ENCODE data around the gene UVSSA. TPM values are rescaled to one million over a fixed set of nuclear protein-coding genes. Genes with fewer than 3 reads are reported as not detected.
"Not testable (repeated sequence)": the region's sequence is repeated elsewhere in the genome, so short reads cannot be mapped to it uniquely, and the experiment has no call there.

The UVSSA gene
- total and polyA plus RNA-seq, 2 experiments from 2014 or later: 2.9 to 4.1 TPM

DNA sequence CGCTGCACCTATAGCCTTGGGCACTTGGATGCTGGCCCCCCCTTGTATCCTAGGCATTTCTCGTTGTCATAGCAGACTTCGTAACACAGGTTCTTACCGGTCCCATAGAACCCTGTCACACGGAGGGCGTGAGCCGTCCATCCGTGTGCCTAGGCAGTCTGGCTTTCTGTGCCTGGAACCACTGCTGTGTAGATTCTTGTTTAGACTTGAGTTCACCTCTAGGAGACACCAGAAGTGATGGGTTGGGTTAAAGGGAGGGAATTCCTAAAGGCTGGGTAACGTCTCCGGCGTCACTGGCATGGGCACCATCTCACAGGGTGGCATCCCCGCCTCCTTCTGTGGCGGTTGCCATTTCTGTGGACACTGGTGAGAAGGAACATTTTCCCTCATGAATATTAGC is 72.7 kb downstream of the UVSSA start:
- H3K9me3 ChIP-seq (ENCODE audit: low read depth): no peaks in the 10 kb centered on the region
- no peak for TF ChIP-seq EZH2phosphoT487 (IDR thresholded peaks at IDR 0.05; ENCODE audit: insufficient read depth, low read depth)
- no peak for TF ChIP-seq EZH2 (IDR thresholded peaks at IDR 0.05; ENCODE audit: insufficient read depth, poor library complexity, severe bottlenecking)

DNA sequence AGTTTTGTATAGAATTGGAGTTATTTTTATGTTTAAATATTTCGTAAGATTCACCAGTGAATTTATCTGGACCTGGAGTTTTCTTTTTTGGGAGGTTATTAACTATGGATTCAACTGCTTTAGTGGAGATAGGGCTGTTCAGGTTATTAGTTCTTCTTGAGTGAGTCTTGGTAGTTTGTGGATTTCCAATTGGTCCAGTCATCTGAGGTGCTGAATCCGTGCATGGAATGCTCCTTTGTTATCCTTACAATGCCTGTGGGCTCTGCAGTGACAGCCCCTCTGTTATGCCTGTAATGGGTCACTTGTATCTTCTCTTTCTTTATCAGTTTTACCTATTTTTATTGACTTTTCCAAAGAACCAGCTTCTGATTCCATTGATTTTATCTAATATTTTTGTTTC is 74.6 kb downstream of the UVSSA start:
- Histone ChIP-seq H3K9me3 (ENCODE audit: low read depth) (no peaks in the 10 kb centered on the region), H3K4me2 (ENCODE audit: unreplicated experiment) (no peak overlapping the region), H2AFZ (no peak overlapping the region), H3K27me3 (replicated peaks; ENCODE audit: insufficient read depth) (peaks cover 41% of the 10 kb centered on the region), H3K4me3 (no peak overlapping the region), H3K79me2 (ENCODE audit: insufficient read depth) (no peaks in the 10 kb centered on the region), H3K9me2 (ENCODE audit: insufficient read depth) (no peaks in the 10 kb centered on the region), H3K36me3 (ENCODE audit: low read depth) (no peaks in the 10 kb centered on the region), H3K4me1 (ENCODE audit: insufficient read depth) (no peaks in the 10 kb centered on the region), H3K9ac (no peak overlapping the region), H4K20me1 (ENCODE audit: insufficient read depth) (no peaks in the 10 kb centered on the region), H3K27ac (no peak overlapping the region), H3F3A (ENCODE audit: insufficient read depth) (no peaks in the 10 kb centered on the region)
- TF ChIP-seq EZH2 (IDR thresholded peaks at IDR 0.05; ENCODE audit: insufficient read depth, poor library complexity, severe bottlenecking) (no peak), EZH2phosphoT487 (IDR thresholded peaks at IDR 0.05; ENCODE audit: insufficient read depth, low read depth) (no peak)
- DNase-seq: no peak
- WGBS, 2 experiments (ENCODE audit: low coverage in 1 of 2, low lambda C conversion rate in 2 of 2, missing lambda C conversion rate in 2 of 2): 8 to 10% methylated on average over 2 of the region's 2 CpGs
- in situ Hi-C loops (cut with MboI): no loop called here

More for the DNA sequence above, 72.7 kb downstream of the UVSSA start:
- peaks cover 46% of the 10 kb centered on the region for H3K27me3 ChIP-seq (replicated peaks; ENCODE audit: insufficient read depth)
- H3K9ac ChIP-seq: no peak overlapping the region
- no peak overlapping the region for H3K4me3 ChIP-seq
- no peaks in the 10 kb centered on the region for H3K9me2 ChIP-seq (ENCODE audit: insufficient read depth)
- H3K4me1 ChIP-seq (ENCODE audit: insufficient read depth): no peaks in the 10 kb centered on the region
- WGBS, 2 experiments (ENCODE audit: low coverage in 1 of 2, low lambda C conversion rate in 2 of 2, missing lambda C conversion rate in 2 of 2): 74 to 79% methylated on average over 13 of the region's 13 CpGs
- no peak for DNase-seq
- H2AFZ ChIP-seq: no peak overlapping the region
- no peaks in the 10 kb centered on the region for H3K36me3 ChIP-seq (ENCODE audit: low read depth)
- H4K20me1 ChIP-seq (ENCODE audit: insufficient read depth): no peaks in the 10 kb centered on the region
- no peak overlapping the region for H3K4me2 ChIP-seq (ENCODE audit: unreplicated experiment)
- no peaks in the 10 kb centered on the region for H3F3A ChIP-seq (ENCODE audit: insufficient read depth)
- H3K79me2 ChIP-seq (ENCODE audit: insufficient read depth): no peaks in the 10 kb centered on the region
- in situ Hi-C loops (cut with MboI): no loop called here
- no peak overlapping the region for H3K27ac ChIP-seq

DNA sequence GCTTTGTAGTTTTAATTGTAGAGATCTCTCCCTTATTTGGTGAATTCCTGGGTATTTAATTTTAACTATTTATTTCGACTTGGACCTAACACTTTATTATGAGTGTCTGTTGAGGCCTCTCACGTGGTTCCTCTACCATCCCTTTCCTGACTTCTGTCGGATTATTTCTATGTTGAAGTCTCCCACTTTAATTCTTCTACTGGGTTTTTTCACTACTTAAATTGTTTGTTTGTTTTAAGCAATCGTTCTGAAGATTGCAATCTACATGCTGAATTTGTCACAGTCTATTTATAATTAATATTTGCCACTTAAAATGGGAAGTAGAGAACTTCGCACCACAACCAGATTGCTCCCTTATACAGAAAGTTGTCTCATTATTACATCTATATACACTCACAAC is 80.0 kb downstream of the UVSSA start:
- Histone ChIP-seq H3K9ac (no peak overlapping the region), H3K79me2 (ENCODE audit: insufficient read depth) (no peaks in the 10 kb centered on the region), H3K4me3 (no peak overlapping the region), H3K27ac (no peak overlapping the region), H3K27me3 (replicated peaks; ENCODE audit: insufficient read depth) (peaks cover 26% of the 10 kb centered on the region), H3K9me3 (ENCODE audit: low read depth) (no peaks in the 10 kb centered on the region), H3K36me3 (ENCODE audit: low read depth) (no peaks in the 10 kb centered on the region), H4K20me1 (ENCODE audit: insufficient read depth) (no peaks in the 10 kb centered on the region), H3K4me1 (ENCODE audit: insufficient read depth) (no peaks in the 10 kb centered on the region), H3K4me2 (ENCODE audit: unreplicated experiment) (no peak overlapping the region), H2AFZ (no peak overlapping the region), H3K9me2 (ENCODE audit: insufficient read depth) (no peaks in the 10 kb centered on the region), H3F3A (ENCODE audit: insufficient read depth) (no peaks in the 10 kb centered on the region)
- in situ Hi-C loops (cut with MboI): no loop called here
- WGBS, 2 experiments (ENCODE audit: low coverage in 1 of 2, low lambda C conversion rate in 2 of 2, missing lambda C conversion rate in 2 of 2): 46 to 57% methylated on average over 5 of the region's 5 CpGs
- no peak for DNase-seq
- no peak for TF ChIP-seq EZH2phosphoT487 (IDR thresholded peaks at IDR 0.05; ENCODE audit: insufficient read depth, low read depth)
- TF ChIP-seq EZH2 (IDR thresholded peaks at IDR 0.05; ENCODE audit: insufficient read depth, poor library complexity, severe bottlenecking): no peak

DNA sequence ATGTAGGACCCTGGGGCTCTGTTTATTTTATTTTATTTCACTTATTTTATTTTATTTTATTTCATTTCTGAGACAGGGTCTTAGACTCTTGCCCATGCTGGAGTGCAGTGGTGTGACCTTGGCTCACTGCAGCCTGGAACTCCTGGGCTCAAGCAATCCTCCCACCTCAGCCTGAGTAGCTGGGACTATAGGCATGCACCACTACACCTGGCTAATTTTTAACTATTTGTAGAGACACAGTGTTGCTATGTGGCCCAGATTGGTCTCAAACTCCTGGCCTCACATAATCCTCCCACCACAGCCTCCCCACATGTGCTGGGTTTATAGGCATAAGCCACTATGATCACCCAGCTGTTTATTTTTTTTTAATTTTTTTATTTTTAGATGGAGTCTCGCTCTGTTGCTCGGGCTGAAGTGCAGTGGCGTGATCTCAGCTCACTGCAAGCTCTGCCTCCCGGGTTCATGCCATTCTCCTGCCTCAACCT is 96.7 kb downstream of the UVSSA start:
- H3K27ac ChIP-seq; H3K4me2 ChIP-seq (ENCODE audit: unreplicated experiment); DNase-seq; H3K9ac ChIP-seq; in situ Hi-C loops (cut with MboI); H4K20me1 ChIP-seq (ENCODE audit: insufficient read depth); H3K9me3 ChIP-seq (ENCODE audit: low read depth); H3K4me1 ChIP-seq (ENCODE audit: insufficient read depth); H3K27me3 ChIP-seq (replicated peaks; ENCODE audit: insufficient read depth); H2AFZ ChIP-seq; H3K9me2 ChIP-seq (ENCODE audit: insufficient read depth); H3F3A ChIP-seq (ENCODE audit: insufficient read depth); H3K4me3 ChIP-seq; H3K79me2 ChIP-seq (ENCODE audit: insufficient read depth); H3K36me3 ChIP-seq (ENCODE audit: low read depth): not testable (repeated sequence)
- WGBS, 2 experiments (ENCODE audit: low coverage in 1 of 2, low lambda C conversion rate in 2 of 2, missing lambda C conversion rate in 2 of 2): 33 to 50% methylated on average over 4 of the region's 4 CpGs

Other genes with a start within 250 kb of the UVSSA start
- 0.51 and 2.5 TPM in 2 replicates for gene RNF212, start 233.6 kb upstream of the UVSSA start, total RNA-seq (2014; rRNA removed; shearing (Covaris generic))
- gene RNF212, start 233.6 kb upstream of the UVSSA start, polyA plus RNA-seq (2016; fragmentation: Nextera tagmentation; extraction: Ambion mirVana): 4.9 and 6.0 TPM in 2 replicates
- 3.4 and 6.2 TPM in 2 replicates for gene SPON2, start 174.6 kb upstream of the UVSSA start, total RNA-seq (2014; rRNA removed; shearing (Covaris generic))
- 5.3 and 5.7 TPM in 2 replicates for gene SPON2, start 174.6 kb upstream of the UVSSA start, polyA plus RNA-seq (2016; fragmentation: Nextera tagmentation; extraction: Ambion mirVana)
- gene CTBP1, start 98.1 kb upstream of the UVSSA start, total RNA-seq (2014; rRNA removed; shearing (Covaris generic)): 160 and 270 TPM in 2 replicates
- gene CTBP1, start 98.1 kb upstream of the UVSSA start, polyA plus RNA-seq (2016; fragmentation: Nextera tagmentation; extraction: Ambion mirVana): 40.1 and 44.6 TPM in 2 replicates
- gene MAEA, start 57.3 kb upstream of the UVSSA start, total RNA-seq (2014; rRNA removed; shearing (Covaris generic)): 53.4 and 85.0 TPM in 2 replicates
- gene MAEA, start 57.3 kb upstream of the UVSSA start, polyA plus RNA-seq (2016; fragmentation: Nextera tagmentation; extraction: Ambion mirVana): 57.3 and 61.6 TPM in 2 replicates
- not detected in 2 replicates for gene NKX1-1, start 59.2 kb downstream of the UVSSA start, total RNA-seq (2014; rRNA removed; shearing (Covaris generic))
- gene NKX1-1, start 59.2 kb downstream of the UVSSA start, polyA plus RNA-seq (2016; fragmentation: Nextera tagmentation; extraction: Ambion mirVana): not detected in 2 replicates